B cell (primary cell): ENCODE results near the gene TRIM40.

Source experiments
- CTCF ChIP-seq: fragments of 200-600 bp; IDR thresholded peaks from one replicate; pipeline ENCODE4 v1.8.0; 2022; ENCODE audit warnings: antibody characterized with exemption, mild to moderate bottlenecking
- EZH2 ChIP-seq: IDR thresholded peaks from 2 replicates; pipeline ENCODE4 v1.6.1; 2012; ENCODE audit warnings: borderline replicate concordance, low read depth, mild to moderate bottlenecking, moderate library complexity, low read length; ENCODE audit not compliant: insufficient read depth, poor library complexity, severe bottlenecking

- TF ChIP-seq CTCF, result no peak
- no peak for TF ChIP-seq EZH2
Observed at GRCh38 chr6:30100154-30100553, 35.8 kb upstream of the TRIM40 start.
